Brain pericyte (primary cell): ENCODE results near the gene MASP2.
"Not testable (repeated sequence)": the region's sequence is repeated elsewhere in the genome, so short reads cannot be mapped to it uniquely, and the experiment has no call there.

ENCODE experiments used
- DNase-seq: peaks from one replicate; pipeline ENCODE4 v3.0.0-alpha.2; 2012; ENCODE audit warnings: low read depth, low spot score

Gene MASP2

DNA sequence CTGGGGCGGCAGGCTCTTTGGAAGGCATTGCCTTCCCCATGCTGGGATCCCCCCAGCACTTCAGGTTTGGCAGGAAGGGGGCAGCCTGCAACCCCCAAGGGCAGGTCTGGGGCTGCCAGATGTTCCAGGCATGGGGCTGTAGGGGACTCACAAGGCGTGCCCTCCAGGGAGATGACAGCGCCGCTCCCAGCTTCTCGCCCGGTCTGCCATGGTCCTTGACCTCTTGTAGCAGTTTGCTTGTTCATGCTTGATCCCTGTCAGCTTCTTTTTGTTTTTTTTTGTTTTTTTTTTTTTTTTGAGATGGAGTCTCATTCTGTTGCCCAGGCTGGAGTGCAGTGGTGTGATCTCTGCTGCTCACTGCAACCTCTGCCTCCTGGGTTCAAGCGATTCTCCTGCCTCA, 56.2 kb downstream of the MASP2 start:
- no peak for DNase-seq

- not testable (repeated sequence) for DNase-seq
These were observed 57.0 kb downstream of the MASP2 start for GRCh38 chr1:10989920-10990516.

DNA sequence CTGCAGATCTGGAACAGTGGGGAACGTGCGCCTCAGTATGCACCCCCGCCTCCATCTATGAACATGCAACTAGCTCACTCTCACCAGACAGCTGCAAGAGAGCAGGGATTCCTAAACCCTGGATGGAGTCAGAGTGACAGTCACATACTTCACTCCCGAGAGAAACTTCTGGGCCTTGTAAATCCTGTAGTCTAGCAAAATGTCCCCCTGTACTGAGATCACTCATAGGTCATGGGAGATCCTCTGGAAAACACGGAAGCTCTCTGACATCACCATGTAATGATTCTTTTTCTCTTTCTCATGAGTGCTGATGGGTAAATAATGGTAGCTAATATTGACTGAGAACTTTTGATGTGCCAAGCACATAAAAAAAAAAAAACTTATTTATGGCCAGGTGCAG, 57.9 kb downstream of the MASP2 start:
- no peak for DNase-seq

- no peak for DNase-seq
These were observed 59.1 kb downstream of the MASP2 start for GRCh38 chr1:10987840-10988417.

GRCh38 chr1:10986525-10986890, 60.5 kb downstream of the MASP2 start:
- no peak for DNase-seq

DNA sequence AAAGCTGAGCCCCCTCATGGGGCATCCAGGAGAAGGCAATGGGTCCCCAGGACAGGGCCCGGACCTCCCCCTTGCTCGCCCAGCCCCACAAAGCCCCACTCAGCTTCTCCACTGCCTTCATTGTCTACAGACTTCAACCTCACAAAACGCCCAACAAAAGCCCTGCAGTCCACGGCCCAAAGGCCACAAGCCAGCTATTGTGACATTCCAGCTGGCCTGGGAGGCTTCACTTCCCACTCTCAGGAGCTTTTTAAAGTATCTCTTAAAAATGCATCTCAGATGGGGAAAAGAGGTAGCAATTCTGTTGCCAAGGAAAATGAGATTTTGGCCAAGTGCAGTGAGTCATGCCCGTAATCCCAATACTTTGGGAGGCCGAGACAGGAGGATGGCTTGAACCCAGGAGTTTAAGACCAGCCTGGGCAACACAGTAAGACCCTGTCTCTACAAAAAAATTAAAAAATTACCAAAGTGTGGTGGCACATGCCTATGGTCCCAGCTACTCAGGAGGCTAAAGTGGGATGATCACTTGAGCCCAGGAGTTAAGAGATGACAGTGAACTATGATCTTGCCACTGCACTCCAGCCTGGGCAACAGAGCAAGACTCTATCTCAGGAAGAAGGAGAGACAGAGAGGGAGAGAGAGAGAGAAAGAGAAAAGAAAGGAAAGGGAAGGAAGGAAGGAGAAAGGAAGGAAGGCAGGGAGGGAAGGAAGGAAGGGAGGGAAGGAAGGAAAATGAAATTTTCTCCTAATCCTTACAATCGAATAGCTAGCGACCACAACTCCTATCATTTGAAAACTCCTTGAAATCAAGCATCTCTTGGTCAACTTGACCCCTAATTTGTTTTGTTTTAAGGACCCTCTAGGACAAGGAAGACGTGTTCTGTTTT, 66.0 kb downstream of the MASP2 start:
- no peak for DNase-seq

DNA sequence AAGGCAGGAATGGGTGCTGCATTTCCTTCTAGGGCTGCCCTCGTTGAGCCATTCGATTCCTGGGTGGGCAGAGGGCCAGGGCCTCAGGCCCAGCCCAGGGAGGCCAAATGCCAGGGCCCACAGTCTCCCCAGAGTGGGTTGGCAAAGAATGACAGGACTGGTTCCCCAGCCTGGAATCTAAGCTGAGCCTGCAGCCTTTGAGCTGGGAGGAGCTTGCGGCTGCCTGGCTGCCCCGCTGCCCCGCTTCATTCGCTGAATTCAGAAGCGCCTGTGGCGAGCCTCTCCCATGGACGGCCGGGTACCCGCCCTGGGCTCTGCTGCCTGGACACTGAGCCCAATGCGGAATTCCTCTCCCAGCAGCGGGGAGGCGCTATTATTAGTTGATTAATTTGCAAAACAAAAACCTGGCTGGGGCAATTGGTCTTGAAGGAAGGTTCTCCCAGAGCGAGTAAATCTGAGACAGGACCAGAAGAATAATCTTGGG, 66.9 kb downstream of the MASP2 start:
- no peak for DNase-seq

GRCh38 chr1:10979483-10979920, 67.5 kb downstream of the MASP2 start:
- DNase-seq = no peak

DNA sequence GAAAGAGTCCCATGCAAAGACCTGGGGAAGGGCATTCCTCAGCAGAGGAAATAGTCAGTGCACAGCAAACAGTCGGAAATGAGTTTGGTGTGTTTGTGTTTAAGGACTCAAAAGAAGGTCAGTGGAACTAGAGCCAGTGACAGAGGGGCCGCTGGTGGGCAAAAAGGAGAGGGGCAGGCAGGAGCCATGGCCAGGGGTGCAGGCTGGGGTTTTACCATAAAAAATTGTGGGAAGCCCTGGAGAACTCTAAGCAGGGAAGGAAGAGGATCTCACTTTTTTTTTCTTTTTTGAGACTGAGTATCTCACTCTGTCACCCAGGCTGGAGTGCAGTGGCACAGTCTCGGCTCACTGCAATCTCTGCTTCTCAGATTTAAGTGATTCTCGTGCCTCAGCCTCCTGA, 68.3 kb downstream of the MASP2 start:
- no peak for DNase-seq
